K562 (cell line): Measurements from ENCODE around the gene OR9A4. TPM values are rescaled to one million over a fixed set of nuclear protein-coding genes. Genes with fewer than 3 reads are reported as not detected.

ENCODE experiments used
- ATAC-seq: fragments of 200-7000 bp; cut with Tn5 transposase; 3 replicates; pipeline ENCODE4 v1.9.1; 2020; ENCODE audit warnings: moderate library complexity
- BruUV-seq: library from RNA; stranded (reverse); fragments of 400-500 nt; replicated peaks from 2 replicates; lab custom pipeline; 2021; lab: Mats Ljungman, UMichigan
- CTCF ChIA-PET: fragments of 300-600 bp; formaldehyde crosslinking; extraction: SDS; loops from one replicate; lab custom pipeline; 2021; ENCODE audit warnings: low intra/inter-chr PET ratio; lab: Yijun Ruan, JAX
- POLR2A ChIA-PET: fragments of 300-600, 350-650 bp; sonication (Branson Sonifier 250); formaldehyde crosslinking; extraction: SDS; loops from one replicate; lab custom pipeline; 2021; ENCODE audit warnings: antibody characterized with exemption, inconsistent platforms; lab: Yijun Ruan, JAX
- DNase-seq, 4 experiments: peaks; one replicate each; pipeline versions ENCODE4 v3.0.0 to v3.0.0-alpha.2; 2011 to 2018; ENCODE audit warnings: low spot score in 3 of 4, mixed read lengths in 3 of 4; ENCODE audit errors: extremely low read depth in 1 of 4
- FAIRE-seq: peaks from 2 replicates; lab custom pipeline; 2011; peaks lifted over from hg19 to GRCh38; lab: Jason Lieb, UNC
- H2AFZ ChIP-seq: 2 replicates; pipeline ENCODE4 v1.6.0; 2011; ENCODE audit warnings: low read depth, low read length, control low read depth, inconsistent platforms
- H3K27ac ChIP-seq: fragments of 200-600 bp; 3 replicates; pipeline ENCODE4 v1.8.0; 2011; ENCODE audit warnings: low read depth, mild to moderate bottlenecking, control low read depth, inconsistent platforms, low read length, moderate library complexity, mixed read lengths; ENCODE audit errors: extremely low read depth
- H3K27me3 ChIP-seq, 2 experiments: fragments of 300-600 bp in 1 of 2; 2 replicates in 1 of 2; 3 replicates in 1 of 2; pipeline versions ENCODE4 v1.6.0 to v1.8.0; 2011; ENCODE audit warnings: inconsistent platforms in 2 of 2, low read length in 2 of 2, mild to moderate bottlenecking in 1 of 2, mixed read lengths in 1 of 2, moderate library complexity in 1 of 2; ENCODE audit not compliant: control insufficient read depth in 2 of 2, insufficient read depth in 2 of 2
- H3K36me3 ChIP-seq: fragments of 300-600 bp; 3 replicates; pipeline ENCODE4 v1.8.0; 2011; ENCODE audit warnings: mild to moderate bottlenecking, low read length, inconsistent platforms; ENCODE audit not compliant: control insufficient read depth, insufficient read depth
- H3K4me1 ChIP-seq, 2 experiments: fragments of 200-600 bp in 1 of 2; replicated peaks in 1 of 2; 2 replicates in 1 of 2; 3 replicates in 1 of 2; pipeline versions ENCODE4 v1.5.1 to v1.8.0; 2011; ENCODE audit warnings: inconsistent platforms in 2 of 2, low read length in 2 of 2, mild to moderate bottlenecking in 1 of 2, mixed read lengths in 1 of 2, moderate library complexity in 1 of 2; ENCODE audit not compliant: control insufficient read depth in 2 of 2, insufficient read depth in 2 of 2
- H3K4me2 ChIP-seq: 2 replicates; pipeline ENCODE4 v1.6.1; 2011; ENCODE audit warnings: low read length, control low read depth, inconsistent platforms, mixed read lengths; ENCODE audit not compliant: insufficient read depth
- H3K4me3 ChIP-seq: fragments of 200-600 bp; sonication (generic), shearing (Covaris generic); 2 replicates; pipeline ENCODE4 v1.5.1; 2016; ENCODE audit warnings: control low read depth, inconsistent platforms
- H3K79me2 ChIP-seq: fragments of 200-600 bp; 3 replicates; pipeline ENCODE4 v1.8.0; 2011; ENCODE audit warnings: low read length, inconsistent platforms; ENCODE audit not compliant: control insufficient read depth, insufficient read depth
- H3K9ac ChIP-seq, 2 experiments: 2 replicates each; pipeline versions ENCODE4 v1.6.0 to v1.6.1; 2011; ENCODE audit warnings: low read depth in 2 of 2, low read length in 2 of 2, control low read depth in 1 of 2, inconsistent platforms in 1 of 2, mild to moderate bottlenecking in 1 of 2, mixed read lengths in 1 of 2; ENCODE audit not compliant: insufficient read depth in 1 of 2
- H3K9me1 ChIP-seq: one replicate; pipeline ENCODE4 v1.6.0; 2011; ENCODE audit warnings: inconsistent platforms, mild to moderate bottlenecking, low read length, moderate library complexity; ENCODE audit not compliant: control insufficient read depth, insufficient read depth
- H3K9me3 ChIP-seq: replicated peaks from 2 replicates; pipeline ENCODE4 v1.5.1; 2011; ENCODE audit warnings: low read depth, low read length, inconsistent platforms; ENCODE audit not compliant: control insufficient read depth, insufficient read depth
- H4K20me1 ChIP-seq: replicated peaks from 2 replicates; pipeline ENCODE4 v1.6.1; 2011; ENCODE audit warnings: low read length, inconsistent platforms, mixed read lengths; ENCODE audit not compliant: control insufficient read depth, insufficient read depth
- CEBPG ChIP-seq, 3 experiments: fragments of 200-800 bp in 1 of 3; sonication (Bioruptor generic) in 1 of 3; sonication (generic) in 1 of 3; formaldehyde crosslinking in 1 of 3; IDR thresholded peaks in 2 of 3; conservative IDR thresholded peaks in 1 of 3; 2 replicates each; pipeline versions ENCODE4 v1.6.1 to v1.8.0; 2016 to 2022; ENCODE audit warnings: missing compliant biosample characterization in 2 of 3, missing genetic modification characterization in 2 of 3, mild to moderate bottlenecking in 1 of 3, missing genetic modification reagents in 1 of 3
- DPF2 ChIP-seq: fragments of 450-650 bp; IDR thresholded peaks from 2 replicates; pipeline ENCODE4 v1.6.1; 2016
- ZNF239 ChIP-seq: fragments of 250-450 bp; sonication (Bioruptor Pico); IDR thresholded peaks from 2 replicates; pipeline ENCODE4 v1.4.0; 2020; ENCODE audit warnings: mild to moderate bottlenecking
- WGBS: fragments of 100-300 bp; shearing (Covaris generic); methylation state at CpG from one replicate; pipeline ENCODE4 v1.1.6; 2016; ENCODE audit warnings: low coverage, mixed read lengths; ENCODE audit not compliant: insufficient coverage; ENCODE audit errors: missing lambda C conversion rate; 5-methylcytosine and 5-hydroxymethylcytosine counted together
- in situ Hi-C: fragments of 300-500 bp; cut with MboI; formaldehyde crosslinking; loops from 4 replicates; pipeline ENCODE4 v1.15.0; 2018; ENCODE audit warnings: inconsistent platforms, mixed read lengths
- intact Hi-C: fragments of 100-400 bp; cut with micrococcal nuclease; formaldehyde crosslinking; loops from 2 replicates; pipeline ENCODE4 v1.14.2; 2022
- polyA plus RNA-seq, 8 experiments: library from polyadenylated mRNA; depleted of rRNA in 4 of 8; stranded (reverse) in 5 of 8; unstranded in 3 of 8; fragments of >200 nt; fragmentation: Nextera tagmentation in 2 of 8; fragmentation: Illumina TruSeq in 1 of 8; extraction: Ambion mirVana in 2 of 8; extraction: Trizol in 1 of 8; gene quantifications; 2 replicates each; pipeline versions ENCODE4 v1.2.1 to v1.2.3, GENCODE V29; 2011 to 2014; ENCODE audit warnings: inconsistent platforms in 1 of 8, missing spikeins in 1 of 8
- total RNA-seq, 7 experiments: library from RNA; depleted of rRNA in 6 of 7; stranded (reverse); fragments of >200 nt in 6 of 7; fragmentation: Illumina TruSeq in 2 of 7; extraction: Trizol in 2 of 7; gene quantifications; 2 replicates each; pipeline versions ENCODE4 v1.2.1 to v1.2.3, GENCODE V29; 2011 to 2021; ENCODE audit warnings: low replicate concordance in 1 of 7

Gene OR9A4
- total and polyA plus RNA-seq, 9 of the 15 experiments (the other 6 are each of a cell fraction or from before 2014, with no cell fraction given) = not detected

DNA sequence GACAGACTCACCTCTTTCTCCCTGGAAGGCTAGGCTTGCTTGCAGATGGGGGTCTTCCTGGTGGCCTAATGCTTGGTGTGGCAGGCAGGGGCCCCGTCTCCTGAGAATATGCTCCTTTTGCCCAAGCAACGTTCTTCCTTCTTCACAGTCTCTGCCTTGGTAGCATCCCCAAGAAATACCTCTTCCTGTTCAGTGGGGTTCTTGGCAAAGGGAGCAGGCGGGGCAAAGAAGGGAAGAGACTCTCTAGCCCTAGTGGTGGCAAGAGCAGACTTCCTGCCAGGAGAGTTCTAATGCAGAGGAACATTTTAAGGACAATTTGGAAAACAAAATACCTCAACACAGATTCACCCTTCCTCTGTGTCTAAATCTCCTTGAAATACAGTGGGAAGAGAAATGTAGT, 30.6 kb downstream of the OR9A4 start, which contains the start of gene CLEC5A:
CLEC5A (minus strand) TSS at position 179 of the 400 bp plus-strand sequence. CDS start 682 bp downstream, outside the sequence.
- no peak within 1 kb of the TSS for H2AFZ ChIP-seq
- no peaks in the 10 kb centered on the region for H3K36me3 ChIP-seq
- no peaks in the 10 kb centered on the region for H3K9me3 ChIP-seq
- no peaks in the 10 kb centered on the region for H3K79me2 ChIP-seq
- H3K4me2 ChIP-seq = no peak within 1 kb of the TSS
- TF ChIP-seq DPF2 = no peak
- TF ChIP-seq, all 486 proteins: peak for 0
- no peaks in the 10 kb centered on the region for H3K4me1 ChIP-seq
- H3K9me1 ChIP-seq = no peaks in the 10 kb centered on the region
- no peaks in the 10 kb centered on the region for H4K20me1 ChIP-seq
- no peak within 1 kb of the TSS for H3K4me3 ChIP-seq
- intact Hi-C loops (no loop called here), in situ Hi-C loops (no loop called here)
- FAIRE-seq (no peak), ATAC-seq (no peak), DNase-seq (no peak)
- 0% methylated on average over 3 of the region's 3 CpGs for WGBS
- H3K9ac ChIP-seq = no peak within 1 kb of the TSS
- BruUV-seq = no TSS peak
- no peaks in the 10 kb centered on the region for H3K27me3 ChIP-seq
- CTCF ChIA-PET = no interaction called here
- H3K27ac ChIP-seq = no peak within 1 kb of the TSS
- POLR2A ChIA-PET = no interaction called here

GRCh38 chr7:141949021-141949420, 32.8 kb downstream of the OR9A4 start:
- intact Hi-C loops = no loop called here
- H3K4me2 ChIP-seq = no peak overlapping the region
- no peak overlapping the region for H3K9ac ChIP-seq
- ATAC-seq (no peak), FAIRE-seq (no peak), DNase-seq (no peak)
- no peak overlapping the region for H3K4me3 ChIP-seq
- no peaks in the 10 kb centered on the region for H4K20me1 ChIP-seq
- in situ Hi-C loops = no loop called here
- no peak overlapping the region for H2AFZ ChIP-seq
- H3K36me3 ChIP-seq = no peaks in the 10 kb centered on the region
- TF ChIP-seq CEBPG (CRISPR knock-in tag; IDR thresholded peaks at IDR 0.05) (no peak), CEBPG (tag; conservative IDR thresholded peaks at IDR 0.05 in 1 of 2, IDR thresholded peaks at IDR 0.05 in 1 of 2) (peak in 1 of 2 experiments; percentile 62; a peak in 2 of 4 replicates), ZNF239 (no peak)
- POLR2A ChIA-PET = no interaction called here
- WGBS = 0% methylated on average over 2 of the region's 2 CpGs
- BruUV-seq = no TSS peak
- H3K9me3 ChIP-seq = no peaks in the 10 kb centered on the region
- no peak overlapping the region for H3K27ac ChIP-seq
- H3K4me1 ChIP-seq = no peaks in the 10 kb centered on the region
- H3K9me1 ChIP-seq = no peaks in the 10 kb centered on the region
- no peaks in the 10 kb centered on the region for H3K27me3 ChIP-seq
- no peaks in the 10 kb centered on the region for H3K79me2 ChIP-seq
- CTCF ChIA-PET = no interaction called here
